Activated naive CD8-positive, alpha-beta T cell treated with anti-CD3 and anti-CD28 coated beads for 36 hours (primary cell): ENCODE measurements around the gene UBE2U. TPM values are rescaled to one million over a fixed set of nuclear protein-coding genes. Genes with fewer than 3 reads are reported as not detected.
"Not testable (repeated sequence)": the region's sequence is repeated elsewhere in the genome, so short reads cannot be mapped to it uniquely, and the experiment has no call there.

Experiments
- DNase-seq: peaks from one replicate; pipeline ENCODE4 v3.0.0; 2021
- H3K27ac Mint-ChIP-seq: one replicate; pipeline ENCODE4 v1.8.0; 2022; ENCODE audit warnings: mild to moderate bottlenecking, moderate library complexity, mixed read lengths
- H3K27me3 Mint-ChIP-seq: one replicate; pipeline ENCODE4 v1.8.0; 2022; ENCODE audit warnings: mild to moderate bottlenecking, mixed read lengths
- H3K36me3 Mint-ChIP-seq: one replicate; pipeline ENCODE4 v1.8.0; 2021; ENCODE audit warnings: mild to moderate bottlenecking, mixed read lengths
- H3K4me1 Mint-ChIP-seq: one replicate; pipeline ENCODE4 v1.8.0; 2021; ENCODE audit warnings: mixed read lengths
- H3K4me3 Mint-ChIP-seq: one replicate; pipeline ENCODE4 v1.8.0; 2022; ENCODE audit warnings: mild to moderate bottlenecking, moderate library complexity, mixed read lengths
- H3K9me3 Mint-ChIP-seq: one replicate; pipeline ENCODE4 v1.8.0; 2022; ENCODE audit warnings: mixed read lengths
- total RNA-seq, 2 experiments: library from RNA; stranded (reverse); gene quantifications; one replicate each; pipeline ENCODE4 v1.2.3, GENCODE V29; 2021

The UBE2U gene
- total RNA-seq, 2 experiments from 2014 or later = not detected

GRCh38 chr1:64209221-64209620 lies 5.8 kb downstream of the UBE2U start:
- DNase-seq = no peak
- Mint-ChIP-seq H3K36me3 (no peaks in the 10 kb centered on the region), H3K27me3 (peaks cover 26% of the 10 kb centered on the region), H3K4me3 (no peak overlapping the region), H3K4me1 (no peaks in the 10 kb centered on the region), H3K27ac (no peak overlapping the region), H3K9me3 (no peaks in the 10 kb centered on the region)

GRCh38 chr1:64212031-64212430 lies 8.6 kb downstream of the UBE2U start:
- H3K27me3 Mint-ChIP-seq = peaks cover 18% of the 10 kb centered on the region
- no peaks in the 10 kb centered on the region for H3K4me1 Mint-ChIP-seq
- H3K9me3 Mint-ChIP-seq = no peaks in the 10 kb centered on the region
- no peak overlapping the region for H3K27ac Mint-ChIP-seq
- H3K4me3 Mint-ChIP-seq = no peak overlapping the region
- DNase-seq = no peak
- H3K36me3 Mint-ChIP-seq = no peaks in the 10 kb centered on the region

- Mint-ChIP-seq H3K4me3 (no peak overlapping the region), H3K27ac (no peak overlapping the region), H3K36me3 (no peaks in the 10 kb centered on the region), H3K9me3 (no peaks in the 10 kb centered on the region), H3K4me1 (no peaks in the 10 kb centered on the region), H3K27me3 (peaks cover 34% of the 10 kb centered on the region)
- no peak for DNase-seq
These were observed 12.2 kb downstream of the UBE2U start for GRCh38 chr1:64215576-64215975.

- Mint-ChIP-seq H3K27ac (no peak overlapping the region), H3K4me1 (peaks cover 11% of the 10 kb centered on the region), H3K36me3 (no peaks in the 10 kb centered on the region), H3K4me3 (no peak overlapping the region), H3K27me3 (peaks cover 26% of the 10 kb centered on the region), H3K9me3 (no peaks in the 10 kb centered on the region)
- no peak for DNase-seq
These were observed 16.8 kb downstream of the UBE2U start for GRCh38 chr1:64220241-64220640.

- DNase-seq = no peak
These were observed 20.1 kb downstream of the UBE2U start for GRCh38 chr1:64223329-64224151.

GRCh38 chr1:64224236-64224635 lies 20.8 kb downstream of the UBE2U start:
- Mint-ChIP-seq H3K4me1 (peaks cover 11% of the 10 kb centered on the region), H3K27me3 (peaks cover 21% of the 10 kb centered on the region)
- not testable (repeated sequence) for H3K36me3 Mint-ChIP-seq, H3K9me3 Mint-ChIP-seq, DNase-seq, H3K4me3 Mint-ChIP-seq, H3K27ac Mint-ChIP-seq

More at GRCh38 chr1:64223329-64224151, 20.1 kb downstream of the UBE2U start:
- peaks cover 28% of the 10 kb centered on the region for H3K27me3 Mint-ChIP-seq
- peaks cover 11% of the 10 kb centered on the region for H3K4me1 Mint-ChIP-seq
- H3K9me3 Mint-ChIP-seq = no peaks in the 10 kb centered on the region
- H3K27ac Mint-ChIP-seq = peak overlapping the region; percentile 52
- H3K4me3 Mint-ChIP-seq = peak overlapping the region; percentile 5
- no peaks in the 10 kb centered on the region for H3K36me3 Mint-ChIP-seq

- Mint-ChIP-seq H3K27ac (no peak overlapping the region), H3K9me3 (no peaks in the 10 kb centered on the region), H3K27me3 (peaks cover 11% of the 10 kb centered on the region), H3K4me3 (no peak overlapping the region), H3K36me3 (no peaks in the 10 kb centered on the region), H3K4me1 (peaks cover 6% of the 10 kb centered on the region)
- DNase-seq = no peak
These were observed 24.9 kb downstream of the UBE2U start for GRCh38 chr1:64228167-64228957.

- Mint-ChIP-seq H3K36me3 (no peaks in the 10 kb centered on the region), H3K27ac (no peak overlapping the region), H3K27me3 (peaks cover 17% of the 10 kb centered on the region), H3K4me1 (no peaks in the 10 kb centered on the region), H3K4me3 (no peak overlapping the region), H3K9me3 (no peaks in the 10 kb centered on the region)
- no peak for DNase-seq
These were observed 25.9 kb downstream of the UBE2U start for GRCh38 chr1:64229307-64229706.

GRCh38 chr1:64231153-64231552 lies 27.7 kb downstream of the UBE2U start:
- Mint-ChIP-seq H3K9me3 (no peaks in the 10 kb centered on the region), H3K4me1 (no peaks in the 10 kb centered on the region), H3K27me3 (peaks cover 20% of the 10 kb centered on the region), H3K36me3 (no peaks in the 10 kb centered on the region), H3K4me3 (no peak overlapping the region), H3K27ac (no peak overlapping the region)
- DNase-seq = no peak

GRCh38 chr1:64231654-64232053 lies 28.2 kb downstream of the UBE2U start:
- Mint-ChIP-seq H3K9me3 (no peaks in the 10 kb centered on the region), H3K27ac (no peak overlapping the region), H3K27me3 (peaks cover 20% of the 10 kb centered on the region), H3K4me1 (no peaks in the 10 kb centered on the region), H3K4me3 (no peak overlapping the region), H3K36me3 (no peaks in the 10 kb centered on the region)
- DNase-seq = no peak

- Mint-ChIP-seq H3K4me3 (no peak overlapping the region), H3K9me3 (no peaks in the 10 kb centered on the region), H3K4me1 (no peaks in the 10 kb centered on the region), H3K27me3 (peaks cover 17% of the 10 kb centered on the region), H3K27ac (no peak overlapping the region), H3K36me3 (no peaks in the 10 kb centered on the region)
- no peak for DNase-seq
These were observed 31.3 kb downstream of the UBE2U start for GRCh38 chr1:64234714-64235113.

- no peak for DNase-seq
- no peaks in the 10 kb centered on the region for H3K4me1 Mint-ChIP-seq
- H3K27me3 Mint-ChIP-seq = peaks cover 14% of the 10 kb centered on the region
- no peak overlapping the region for H3K4me3 Mint-ChIP-seq
- H3K36me3 Mint-ChIP-seq = no peaks in the 10 kb centered on the region
- H3K27ac Mint-ChIP-seq = no peak overlapping the region
- no peaks in the 10 kb centered on the region for H3K9me3 Mint-ChIP-seq
These were observed 31.8 kb downstream of the UBE2U start for GRCh38 chr1:64235181-64235580.

- no peaks in the 10 kb centered on the region for H3K9me3 Mint-ChIP-seq
- peaks cover 12% of the 10 kb centered on the region for H3K27me3 Mint-ChIP-seq
- no peak overlapping the region for H3K4me3 Mint-ChIP-seq
- DNase-seq = no peak
- H3K36me3 Mint-ChIP-seq = no peaks in the 10 kb centered on the region
- H3K4me1 Mint-ChIP-seq = no peaks in the 10 kb centered on the region
- no peak overlapping the region for H3K27ac Mint-ChIP-seq
These were observed 32.5 kb downstream of the UBE2U start for GRCh38 chr1:64235910-64236309.

- Mint-ChIP-seq H3K4me1 (no peaks in the 10 kb centered on the region), H3K36me3 (no peaks in the 10 kb centered on the region), H3K27ac (no peak overlapping the region), H3K9me3 (no peaks in the 10 kb centered on the region), H3K27me3 (peaks cover 8% of the 10 kb centered on the region), H3K4me3 (no peak overlapping the region)
- DNase-seq = no peak
These were observed 33.1 kb downstream of the UBE2U start for GRCh38 chr1:64236541-64236954.

GRCh38 chr1:64239519-64239918 lies 36.1 kb downstream of the UBE2U start:
- H3K4me3 Mint-ChIP-seq = not testable (repeated sequence)

More at GRCh38 chr1:64239519-64239918, 36.1 kb downstream of the UBE2U start:
- H3K27ac Mint-ChIP-seq, H3K36me3 Mint-ChIP-seq, H3K27me3 Mint-ChIP-seq, H3K9me3 Mint-ChIP-seq, DNase-seq: not testable (repeated sequence)
- H3K4me1 Mint-ChIP-seq = peaks cover 15% of the 10 kb centered on the region
